Measurements from ENCODE around the gene WBP1.
"Not testable (repeated sequence)": the region's sequence is repeated elsewhere in the genome, so short reads cannot be mapped to it uniquely, and the experiment has no call there.

The WBP1 gene

DNA sequence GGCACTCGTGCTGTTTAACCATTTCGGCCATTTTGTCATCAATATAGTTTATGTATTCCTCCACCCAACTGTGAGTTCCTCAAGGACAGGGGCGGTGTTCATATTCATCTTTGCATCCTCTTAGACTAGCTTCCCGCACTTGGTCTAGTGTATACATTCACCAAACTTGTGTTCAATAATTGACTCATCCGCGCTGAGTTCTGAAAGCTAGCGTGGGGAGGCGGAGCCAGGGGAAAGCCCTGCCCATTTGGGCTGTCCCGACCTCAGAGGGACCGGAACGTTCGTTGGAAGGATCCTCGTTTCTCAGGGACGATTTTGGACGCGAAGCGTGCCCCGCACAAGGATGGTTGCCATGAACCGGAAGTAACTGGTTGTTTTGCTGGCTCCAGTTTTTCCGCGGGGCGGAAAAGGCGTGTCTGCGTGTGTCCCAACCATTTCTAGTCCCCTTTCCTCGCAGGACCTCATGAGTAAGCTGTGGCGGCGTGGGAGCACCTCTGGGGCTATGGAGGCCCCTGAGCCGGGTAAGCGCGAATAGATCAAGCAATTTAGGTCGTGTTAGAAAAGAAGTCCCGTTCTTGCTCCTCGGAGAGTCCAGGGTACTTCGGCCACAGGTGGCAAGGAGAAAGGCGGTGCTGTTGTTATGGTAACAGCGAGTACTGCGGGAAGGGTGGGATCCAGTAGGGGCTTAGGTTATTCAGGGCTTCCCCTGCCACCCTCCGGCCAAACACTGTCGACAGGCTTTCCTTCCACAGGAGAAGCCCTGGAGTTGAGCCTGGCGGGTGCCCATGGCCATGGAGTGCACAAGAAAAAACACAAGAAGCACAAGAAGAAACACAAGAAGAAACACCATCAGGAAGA is 3.4 kb upstream of the WBP1 start, which contains the start of gene INO80B:
Gene INO80B, plus strand, starts transcription at position 434 of the 858 bp plus-strand sequence. Its CDS starts 30 bp downstream, at position 464.
- DNase-seq, result peak; percentile 98 to 99

DNA sequence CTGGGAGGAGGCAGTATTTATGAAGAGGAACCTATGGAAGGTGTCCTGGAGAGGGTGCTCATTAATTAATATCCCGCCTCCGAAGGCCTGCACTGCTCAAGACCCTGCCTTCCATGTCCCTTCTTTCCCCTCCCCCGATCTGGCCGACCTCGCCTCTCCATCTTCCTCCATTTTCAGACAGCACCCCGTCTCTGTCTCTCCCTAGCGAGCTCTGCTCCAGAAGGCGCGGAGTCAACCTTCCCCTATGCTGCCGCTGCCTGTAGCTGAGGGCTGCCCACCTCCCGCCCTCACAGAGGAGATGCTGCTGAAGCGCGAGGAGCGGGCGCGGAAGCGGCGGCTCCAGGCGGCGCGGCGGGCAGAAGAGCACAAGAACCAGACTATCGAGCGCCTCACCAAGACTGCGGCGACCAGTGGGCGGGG is 1.1 kb upstream of the WBP1 start:
- no peak for DNase-seq

DNA sequence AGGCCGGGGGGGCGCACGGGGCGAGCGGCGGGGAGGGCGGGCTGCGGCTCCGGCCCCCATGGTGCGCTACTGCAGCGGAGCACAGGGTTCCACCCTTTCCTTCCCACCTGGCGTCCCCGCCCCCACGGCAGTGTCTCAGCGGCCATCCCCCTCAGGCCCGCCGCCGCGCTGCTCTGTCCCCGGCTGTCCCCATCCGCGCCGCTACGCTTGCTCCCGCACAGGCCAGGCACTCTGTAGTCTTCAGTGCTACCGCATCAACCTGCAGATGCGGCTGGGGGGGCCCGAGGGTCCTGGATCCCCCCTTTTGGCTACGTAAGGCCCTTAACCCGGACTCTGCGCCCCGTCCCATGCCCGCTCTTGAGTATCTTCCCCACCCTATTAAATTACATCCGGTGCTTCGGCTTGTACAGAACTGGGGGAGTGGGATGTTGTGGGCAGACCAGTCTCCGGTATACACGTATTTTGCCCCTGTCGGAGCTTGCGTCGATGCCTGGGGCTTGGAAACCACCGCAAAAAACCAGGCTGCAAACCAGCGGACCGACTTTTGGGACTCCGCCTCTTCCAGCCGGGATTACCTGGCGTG is 598 bp upstream of the WBP1 start:
- peak in 1 of 2 donors; percentile 32 for DNase-seq

DNA sequence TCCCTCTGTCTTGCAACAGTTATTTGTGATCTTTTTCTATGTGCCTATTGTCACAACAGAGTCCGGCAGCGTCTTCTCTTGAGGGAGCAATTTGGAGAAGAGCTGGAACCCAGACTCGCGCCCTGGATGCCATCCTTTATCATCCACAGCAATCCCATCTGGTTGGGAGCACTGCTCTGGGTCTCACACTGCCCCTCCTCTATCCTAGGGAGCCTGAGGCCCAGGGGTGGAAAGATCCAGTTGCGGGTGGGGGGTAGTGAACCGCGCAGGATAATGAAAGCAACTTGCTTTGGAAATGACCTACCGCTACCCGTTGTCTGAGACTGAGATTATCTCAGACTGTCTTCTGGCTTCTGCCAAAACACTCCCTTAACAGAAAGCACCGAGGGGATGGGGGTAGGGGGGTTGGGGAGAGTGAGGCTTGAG is 713 bp downstream of the WBP1 start:
- no peak for DNase-seq

DNA sequence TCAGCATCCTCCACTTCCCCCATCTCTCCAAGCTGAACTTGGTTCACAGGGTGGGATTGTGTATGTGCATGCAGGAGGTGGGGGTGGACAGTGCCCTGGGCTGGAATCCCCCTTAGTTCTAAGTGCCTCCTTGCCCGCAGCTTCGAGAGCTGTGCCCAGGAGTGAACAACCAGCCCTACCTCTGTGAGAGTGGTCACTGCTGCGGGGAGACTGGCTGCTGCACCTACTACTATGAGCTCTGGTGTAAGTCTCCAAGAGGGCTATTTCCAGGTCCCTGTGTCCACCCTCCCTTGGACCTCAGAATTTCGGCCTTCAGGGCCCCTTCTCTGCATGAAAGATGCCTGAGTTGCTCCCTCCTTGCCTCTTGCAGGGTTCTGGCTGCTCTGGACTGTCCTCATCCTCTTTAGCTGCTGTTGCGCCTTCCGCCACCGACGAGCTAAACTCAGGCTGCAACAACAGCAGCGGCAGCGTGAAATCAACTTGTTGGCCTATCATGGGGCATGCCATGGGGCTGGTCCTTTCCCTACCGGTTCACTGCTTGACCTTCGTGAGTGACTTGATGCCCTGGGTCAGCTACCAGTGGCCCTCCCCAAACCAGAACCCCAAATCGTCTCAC is 1.4 kb downstream of the WBP1 start:
- not testable (repeated sequence) for DNase-seq

DNA sequence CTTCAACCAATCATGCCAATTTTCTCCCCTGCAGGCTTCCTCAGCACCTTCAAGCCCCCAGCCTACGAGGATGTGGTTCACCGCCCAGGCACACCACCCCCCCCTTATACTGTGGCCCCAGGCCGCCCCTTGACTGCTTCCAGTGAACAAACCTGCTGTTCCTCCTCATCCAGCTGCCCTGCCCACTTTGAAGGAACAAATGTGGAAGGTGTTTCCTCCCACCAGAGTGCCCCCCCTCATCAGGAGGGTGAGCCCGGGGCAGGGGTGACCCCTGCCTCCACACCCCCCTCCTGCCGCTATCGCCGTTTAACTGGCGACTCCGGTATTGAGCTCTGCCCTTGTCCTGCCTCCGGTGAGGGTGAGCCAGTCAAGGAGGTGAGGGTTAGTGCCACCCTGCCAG is 1.9 kb downstream of the WBP1 start:
- not testable (repeated sequence) for DNase-seq

DNA sequence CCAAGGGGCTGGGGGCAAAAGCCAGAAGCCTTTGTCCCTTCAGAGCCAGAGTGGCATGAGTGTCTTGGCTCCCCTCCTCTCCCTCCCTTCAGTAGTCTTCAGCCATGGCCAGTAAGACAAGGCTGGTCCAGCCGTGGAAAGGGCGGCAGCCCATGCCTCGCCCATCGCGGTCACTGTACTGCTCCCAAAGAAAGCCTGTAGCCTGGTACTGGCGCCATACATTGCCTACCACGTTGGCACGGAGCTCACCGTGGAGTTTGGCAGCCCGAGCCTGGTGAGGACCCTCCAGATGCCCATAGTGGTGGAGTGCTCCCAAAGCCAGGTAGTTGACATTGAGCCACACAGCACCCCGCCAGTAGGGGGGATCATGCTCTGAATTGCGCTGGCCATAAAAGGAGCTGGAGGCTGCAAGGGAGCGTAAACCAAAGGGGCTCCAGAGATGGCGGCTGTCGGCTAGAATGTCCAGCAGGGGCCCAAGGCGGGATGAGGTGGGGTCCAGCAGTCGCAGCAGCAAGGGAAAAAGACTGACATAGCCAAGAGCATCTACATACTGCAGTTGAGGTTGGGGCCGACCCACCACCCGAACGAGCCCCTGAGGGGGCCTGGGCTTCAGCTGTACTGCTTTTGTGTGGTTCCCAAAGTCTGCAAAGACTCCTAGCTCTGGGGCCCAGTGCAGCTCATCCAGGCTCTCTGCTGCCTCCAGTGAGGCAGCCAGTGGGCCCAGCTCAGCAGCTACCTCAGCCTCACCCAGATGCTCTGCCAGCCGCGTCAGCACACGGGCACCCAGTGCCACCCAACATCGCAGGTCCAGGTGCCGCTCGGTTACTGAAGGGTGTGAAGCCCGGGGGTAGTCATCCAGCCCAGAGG is 3.2 kb downstream of the WBP1 start:
- no peak for DNase-seq

DNA sequence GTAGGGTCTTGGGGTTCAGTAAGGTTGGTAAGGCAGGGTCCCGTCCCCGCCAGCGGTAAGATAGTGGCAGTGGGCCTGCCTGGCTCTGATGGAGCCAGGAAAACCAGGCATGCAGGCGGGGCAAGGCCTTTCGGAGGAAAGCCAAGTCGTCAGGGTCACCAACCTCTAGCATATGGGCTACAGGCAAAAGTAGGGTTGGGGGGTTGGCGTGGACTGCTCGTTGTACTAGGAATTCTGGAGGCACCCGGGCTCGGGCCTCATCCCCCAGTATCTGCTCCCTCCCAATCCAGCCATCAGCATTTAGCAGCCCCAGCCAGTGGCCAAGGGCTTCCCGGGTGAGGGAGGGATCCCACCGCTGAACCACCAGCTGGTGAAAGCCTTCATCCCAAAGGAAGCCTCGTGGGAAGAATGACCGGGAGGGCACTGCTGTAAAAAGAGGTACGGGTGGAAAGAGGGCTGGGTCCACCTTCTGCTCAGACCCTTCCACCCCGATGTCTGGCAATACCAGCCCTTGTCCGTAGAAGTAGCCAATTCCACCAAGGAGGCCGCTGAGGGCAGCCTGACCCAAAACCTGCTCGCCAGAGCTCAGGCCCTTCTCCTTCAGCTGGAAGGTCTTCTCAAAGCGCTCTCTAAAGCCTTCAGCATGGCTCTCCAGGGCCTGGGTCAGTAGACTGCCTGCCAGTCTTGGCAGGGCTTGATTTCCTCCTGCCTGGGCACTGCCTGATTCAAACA is 4.0 kb downstream of the WBP1 start:
- no peak for DNase-seq

DNA sequence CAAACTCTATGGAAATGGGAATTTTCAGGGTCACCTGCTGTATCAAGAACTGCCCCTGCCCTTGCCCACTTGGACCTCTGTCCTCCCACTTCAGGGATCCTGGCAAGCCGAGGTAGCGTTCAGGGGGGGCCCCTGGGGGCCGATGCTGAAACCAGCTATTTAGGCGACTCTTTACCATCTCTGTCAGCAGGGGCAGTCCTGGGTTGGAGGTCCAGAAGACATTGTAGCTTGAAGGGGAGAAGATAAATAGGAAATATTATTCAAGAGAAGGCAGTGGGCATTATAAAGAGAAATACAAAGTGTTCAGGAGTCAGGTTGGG is 4.5 kb downstream of the WBP1 start:
- DNase-seq, result no peak

DNA sequence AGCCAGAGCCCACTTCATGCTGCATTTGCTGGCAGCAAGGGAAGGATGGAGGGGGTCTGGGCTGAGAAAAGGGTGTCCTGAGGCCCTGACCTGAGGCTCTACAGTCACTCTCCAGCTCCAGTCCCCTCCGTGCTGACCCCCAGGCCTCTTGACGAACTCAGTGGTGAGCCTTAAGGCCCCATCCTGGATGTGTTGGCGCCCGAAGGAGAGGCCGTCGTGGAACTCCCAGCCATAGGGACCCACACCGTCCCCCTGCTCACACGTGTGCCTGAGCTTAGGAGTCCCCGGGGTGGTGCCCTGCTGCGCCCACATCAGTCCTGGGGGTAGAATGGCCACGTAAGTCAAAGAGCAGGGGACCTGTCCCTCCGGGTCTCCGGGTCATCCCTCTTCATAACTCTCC is 6.2 kb downstream of the WBP1 start:
- DNase-seq, result no peak

DNA sequence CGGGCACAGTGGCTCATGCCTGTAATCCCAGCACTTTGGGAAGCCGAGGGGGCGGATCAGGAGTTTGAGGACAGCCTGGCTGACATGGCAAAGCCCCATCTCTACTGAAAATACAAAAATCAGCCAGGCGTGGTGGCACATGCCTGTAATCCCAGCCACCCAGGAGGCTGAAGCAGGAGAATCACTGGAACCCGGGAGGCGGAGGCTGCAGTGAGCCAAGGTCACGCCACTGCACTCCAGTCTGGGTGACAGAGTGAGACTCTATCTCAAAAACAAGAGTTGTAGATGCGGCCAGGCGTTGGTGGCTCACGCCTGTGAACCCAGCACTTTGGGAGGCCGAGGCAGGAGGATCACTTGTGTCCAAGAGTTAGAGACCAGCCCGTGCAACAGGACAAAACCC is 12.5 kb downstream of the WBP1 start:
- DNase-seq, result not testable (repeated sequence)

DNA sequence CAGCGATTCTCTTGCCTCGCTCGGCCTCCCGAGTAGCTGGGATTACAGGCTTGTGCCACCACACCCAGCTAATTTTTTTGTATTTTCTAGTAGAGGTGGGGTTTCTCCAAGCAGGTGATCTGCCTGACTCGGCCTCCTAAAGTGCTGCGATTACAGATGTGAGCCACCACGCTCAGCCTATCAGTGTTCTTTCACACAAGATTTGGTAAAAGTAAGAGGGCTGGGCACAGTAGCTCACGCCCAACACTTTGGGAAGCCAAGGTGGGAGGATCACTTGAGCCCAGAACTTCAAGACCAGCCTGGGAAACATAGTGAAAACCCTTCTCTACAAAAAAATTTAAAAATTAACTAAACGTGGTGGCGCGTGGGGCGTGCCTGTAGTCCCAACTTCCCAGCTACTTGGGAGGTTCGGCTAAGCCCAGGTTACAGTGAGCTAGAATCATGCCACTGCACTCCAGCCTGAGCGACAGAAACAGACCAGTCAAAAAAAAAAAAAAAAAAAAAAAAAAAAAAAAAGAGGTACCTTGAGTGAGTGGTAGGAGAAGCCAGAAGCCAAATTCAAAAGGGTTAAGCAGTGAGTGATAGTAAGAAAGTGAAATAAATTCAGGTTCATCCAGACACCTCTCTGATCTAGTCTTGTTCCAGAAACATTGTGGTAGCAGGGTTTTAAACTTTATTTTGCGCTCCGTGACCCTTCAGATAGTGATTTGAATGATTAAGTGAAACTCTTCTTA is 13.3 kb downstream of the WBP1 start:
- DNase-seq, result no peak

DNA sequence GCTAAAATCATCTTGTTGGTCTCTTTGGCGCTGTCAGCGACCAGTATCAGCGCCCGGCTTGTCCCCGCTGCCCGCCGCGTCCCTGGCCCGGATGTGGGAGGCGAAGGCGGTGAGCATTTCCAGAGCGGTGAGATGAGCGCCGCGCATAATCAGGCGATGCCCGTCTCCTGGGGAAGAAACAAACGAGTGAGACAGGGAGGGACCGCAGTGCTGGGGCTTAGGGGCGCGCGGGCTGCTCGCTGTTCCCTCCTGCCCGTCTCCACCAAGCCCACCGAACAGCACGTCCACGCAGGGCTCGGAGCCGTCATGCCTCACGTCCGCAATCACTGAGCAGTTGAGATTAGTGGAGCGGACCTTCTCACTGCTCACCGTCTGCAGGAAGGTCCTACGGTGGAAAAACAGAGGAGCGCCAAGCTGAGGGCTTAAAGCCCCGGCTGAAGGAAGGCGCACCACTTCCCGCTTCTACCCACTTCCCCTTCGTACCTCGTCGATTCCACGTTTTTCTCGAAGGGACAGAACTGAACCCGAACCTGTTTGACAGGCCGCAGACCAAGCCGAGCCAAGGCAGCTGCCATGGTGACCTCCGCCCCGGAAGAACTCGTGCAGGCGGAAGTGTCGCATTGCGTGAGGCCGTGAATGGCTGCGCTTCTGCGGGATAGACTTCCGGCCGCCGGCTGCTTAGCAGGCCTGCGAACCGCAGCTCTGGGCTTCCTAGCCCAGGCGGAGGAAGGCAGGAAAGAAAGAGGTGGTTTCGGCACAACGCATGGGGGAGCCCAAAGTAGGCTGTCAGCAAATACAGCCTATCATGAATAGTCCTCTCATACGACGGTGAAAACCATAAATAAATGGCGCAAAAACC is 14.1 kb downstream of the WBP1 start, which contains the start of gene MRPL53:
Gene MRPL53, minus strand, starts transcription at position 595 of the 859 bp plus-strand sequence. Its CDS starts 20 bp downstream, at position 575.
- DNase-seq, result peak; percentile 88 to 95

DNA sequence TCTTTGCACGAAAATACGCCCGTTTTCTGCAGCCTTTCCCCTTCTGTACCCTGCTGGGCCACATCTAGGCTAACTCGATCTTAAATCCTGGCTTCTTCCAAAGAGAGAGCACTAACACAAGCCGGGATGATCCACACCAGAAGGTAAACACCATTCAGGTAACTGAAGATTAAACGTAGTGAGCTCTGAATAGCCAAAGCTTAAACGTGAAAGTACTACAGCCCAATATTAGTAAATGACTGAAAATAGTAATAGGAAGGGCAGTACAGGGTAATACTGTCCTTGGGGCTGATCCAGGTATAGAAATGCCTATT is 14.7 kb downstream of the WBP1 start:
- no peak for DNase-seq

DNA sequence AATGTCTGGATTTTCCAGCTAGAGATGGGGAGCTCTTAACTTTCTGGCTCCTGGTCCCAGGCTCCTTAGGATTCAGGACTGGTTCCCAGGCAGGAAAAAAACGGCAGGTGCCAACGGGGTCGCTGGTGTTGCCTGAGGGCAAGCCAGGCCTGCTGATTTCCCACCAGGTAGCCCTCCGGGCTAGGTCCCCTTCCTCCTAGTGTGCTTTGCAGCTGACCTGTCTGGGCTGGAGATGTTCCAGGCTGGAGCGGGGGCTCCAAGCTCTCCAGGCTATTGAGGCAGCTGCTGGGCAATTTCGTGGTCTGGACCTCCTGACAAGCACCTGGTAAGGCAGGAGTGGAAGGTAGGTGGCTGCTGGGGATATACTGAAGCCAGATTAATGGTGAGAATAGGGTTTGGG is 16.2 kb downstream of the WBP1 start:
- no peak for DNase-seq

DNA sequence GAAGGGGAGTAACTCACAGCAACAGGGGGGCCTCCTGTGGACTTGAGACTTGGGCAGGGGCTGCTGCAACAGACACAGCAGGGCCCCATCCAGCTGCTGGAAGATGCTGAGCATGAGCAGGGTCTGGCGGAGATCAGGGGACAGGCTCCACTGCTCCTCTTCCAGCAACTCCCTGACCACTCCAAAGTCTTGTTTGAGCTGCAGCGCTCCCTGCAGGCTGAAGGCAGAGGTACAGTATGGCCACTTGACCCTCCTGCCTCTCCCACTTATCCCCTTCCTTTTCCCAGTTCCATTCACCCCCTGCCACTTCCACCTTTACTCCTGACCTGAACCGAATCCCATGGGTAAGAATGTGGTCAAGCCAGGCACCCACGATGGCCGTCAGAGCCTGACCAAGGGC is 16.7 kb downstream of the WBP1 start:
- no peak for DNase-seq

DNA sequence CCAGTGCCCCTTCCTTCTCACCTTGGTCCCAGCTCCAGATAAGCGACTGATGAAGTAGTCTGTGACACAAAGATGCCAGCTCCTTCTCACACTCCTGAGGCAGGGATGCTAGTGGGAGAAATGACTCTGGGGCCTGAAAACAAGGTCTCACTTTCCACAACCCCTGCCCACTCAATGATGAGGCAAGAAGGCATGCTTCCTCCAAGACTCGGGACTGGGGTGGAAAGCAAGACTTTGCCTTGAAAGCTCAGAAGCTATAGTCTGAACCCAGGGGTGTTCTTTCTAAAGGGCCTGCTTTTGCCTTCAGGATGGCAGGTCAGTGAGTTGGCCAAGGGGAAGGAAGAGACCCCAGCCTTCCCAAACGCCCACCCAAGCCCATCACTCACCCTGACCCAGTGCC is 23.2 kb downstream of the WBP1 start:
- DNase-seq, result peak; percentile 66 to 81

DNA sequence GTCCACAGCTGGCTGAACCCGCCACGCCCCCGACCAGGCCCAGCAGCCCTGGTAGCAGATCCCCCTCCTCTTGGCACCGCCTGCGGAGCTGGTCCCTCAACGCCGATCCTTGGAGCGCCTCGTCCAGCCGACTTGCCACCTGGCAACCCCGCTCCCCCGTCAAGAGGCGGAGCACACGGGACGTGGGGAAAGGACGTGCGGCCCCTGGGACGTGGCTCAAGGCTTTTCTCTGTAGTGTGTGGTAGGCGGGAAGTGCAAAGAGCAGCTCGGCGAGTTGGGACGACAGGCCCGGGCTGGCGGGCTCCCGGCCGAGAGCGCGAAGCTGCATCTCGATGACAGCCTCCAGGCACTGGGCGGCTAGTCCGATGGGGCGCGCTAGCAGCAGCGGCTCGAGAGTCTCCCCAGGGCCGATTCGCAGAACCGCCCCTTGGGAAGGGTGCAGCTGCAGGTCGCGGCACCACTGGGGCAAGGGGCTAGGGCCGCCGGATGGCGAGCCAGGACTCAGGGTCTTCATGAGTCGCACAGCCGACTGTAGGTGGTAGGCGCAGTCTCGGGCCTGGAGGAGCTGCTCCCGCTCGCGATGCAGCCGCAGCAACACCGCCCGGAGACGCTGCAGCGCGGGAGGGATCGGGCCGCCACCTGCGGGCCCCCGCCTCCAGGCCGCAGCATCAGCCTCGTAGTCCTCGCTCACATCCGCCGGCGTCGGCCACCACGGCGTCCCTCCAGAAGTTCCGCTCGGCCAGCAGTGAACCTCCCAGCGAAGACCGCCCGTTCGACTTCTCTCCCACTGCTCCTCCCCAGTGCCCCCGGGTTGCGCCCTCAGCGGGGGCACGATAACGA is 23.9 kb downstream of the WBP1 start:
- DNase-seq, result peak in 1 of 2 donors; percentile 36

DNA sequence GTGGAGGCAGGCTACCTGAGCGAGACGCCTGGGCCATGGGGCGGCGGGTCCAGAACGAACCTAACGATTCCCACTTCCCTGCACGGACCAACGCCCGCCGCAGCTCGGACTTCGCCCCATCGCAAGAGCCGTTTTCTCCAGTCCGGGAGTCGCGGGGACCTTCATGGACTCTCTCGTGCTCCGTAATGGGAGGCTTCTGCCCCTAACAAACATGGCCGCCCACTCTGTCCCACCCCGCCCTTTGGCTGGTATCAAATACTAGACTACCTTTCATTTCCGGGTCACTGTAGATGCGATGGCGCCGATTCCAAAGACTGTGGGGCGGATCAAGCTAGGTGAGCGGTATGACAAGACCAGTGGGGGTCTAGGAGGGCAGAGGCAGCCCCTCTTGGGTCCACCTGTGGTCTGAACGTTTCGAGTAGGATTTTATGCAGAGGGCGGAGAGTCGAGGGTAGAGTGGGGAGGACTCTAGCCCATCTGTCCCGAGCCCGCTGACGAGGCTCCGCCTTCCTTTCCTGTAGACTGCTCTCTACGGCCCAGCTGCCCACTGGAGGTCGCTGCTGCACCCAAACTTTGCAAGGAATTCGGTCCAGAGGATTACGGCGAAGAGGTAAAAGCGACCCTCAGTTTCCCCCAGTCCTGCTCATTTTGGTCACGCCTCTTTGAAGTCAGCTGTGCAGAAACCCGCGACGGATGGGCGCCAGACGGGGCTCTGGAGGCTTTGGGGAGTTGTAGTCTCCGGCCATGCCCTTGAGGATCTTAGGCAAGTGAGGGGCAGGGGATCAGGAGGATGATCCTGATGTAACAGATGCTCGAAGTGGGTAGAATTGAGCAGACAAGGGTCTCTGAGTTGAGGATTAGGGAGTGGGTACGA is 24.8 kb downstream of the WBP1 start, which contains the start of the genes CCDC142 and TTC31:
Gene CCDC142, minus strand, starts transcription at position 198 of the 874 bp plus-strand sequence. Its CDS starts 161 bp downstream, at position 37.
Gene TTC31, plus strand, starts transcription at position 281 of the 874 bp plus-strand sequence. Its CDS starts 15 bp downstream, at position 296.
- peak; percentile 95 for DNase-seq
